ENCODE data around the gene IAH1. TPM values are rescaled to one million over a fixed set of nuclear protein-coding genes. Genes with fewer than 3 reads are reported as not detected.

IAH1 gene
- total and polyA plus RNA-seq, 8 donors: 12.2 to 37.7 (median 17.2) TPM

GRCh38 chr2:9472511-9472910 lies 1.8 kb upstream of the IAH1 start:
- Histone ChIP-seq H3K9me3 (no peaks in the 10 kb centered on the region), H3K4me1 (peaks cover 0 to 8% (median 0%) of the 10 kb centered on the region in 3 donors), H3K36me3 (no peaks in the 10 kb centered on the region), H3K27me3 (no peaks in the 10 kb centered on the region), H3K4me3 (no peak overlapping the region), H3K27ac (no peak overlapping the region)
- no peak for TF ChIP-seq CTCF (IDR thresholded peaks at IDR 0.05)
- no peak for ATAC-seq
- intact Hi-C loops (cut with DNase I): no loop called here
- no peak for DNase-seq
- FAIRE-seq: no peak
- 94 to 99% methylated on average over 9 of the region's 9 CpGs for WGBS, 2 donors

- FAIRE-seq (no peak), DNase-seq (peak; percentile 35 to 62 (median 50)), ATAC-seq (peak; percentile 44 to 68 (median 62))
- Histone ChIP-seq H3K4me1 (peaks cover 0 to 8% (median 0%) of the 10 kb centered on the region in 3 donors), H3K9me3 (no peaks in the 10 kb centered on the region), H3K27ac (peak overlapping the region; percentile 72 to 83 (median 77)), H3K36me3 (no peaks in the 10 kb centered on the region), H3K27me3 (no peaks in the 10 kb centered on the region), H3K4me3 (peak overlapping the region; percentile 53 to 89 (median 78))
- intact Hi-C loops (cut with DNase I): no loop called here
- WGBS, 2 donors: 13% methylated on average over 24 of the region's 24 CpGs
- peak in 2 of 4 donors; percentile 13 for TF ChIP-seq CTCF (IDR thresholded peaks at IDR 0.05)
These were observed 905 bp upstream of the IAH1 start for GRCh38 chr2:9473308-9473984.

- peak overlapping the region; percentile 72 to 83 (median 77) for H3K27ac ChIP-seq
- intact Hi-C loops (cut with DNase I): no loop called here
- H3K4me1 ChIP-seq: peaks cover 0 to 8% (median 0%) of the 10 kb centered on the region in 3 donors
- no peaks in the 10 kb centered on the region for H3K27me3 ChIP-seq
- FAIRE-seq (no peak), DNase-seq (peak in 5 of 6 donors; percentile 28 to 77 (median 45)), ATAC-seq (peak; percentile 24 to 56 (median 53))
- no peak for TF ChIP-seq CTCF (IDR thresholded peaks at IDR 0.05)
- no peaks in the 10 kb centered on the region for H3K36me3 ChIP-seq
- no peaks in the 10 kb centered on the region for H3K9me3 ChIP-seq
- H3K4me3 ChIP-seq: peak overlapping the region; percentile 53 to 89 (median 78)
- 2 to 3% methylated on average over 31 to 39 of the region's 39 CpGs for WGBS, 2 donors
These were observed 378 bp upstream of the IAH1 start for GRCh38 chr2:9473985-9474360.

- ATAC-seq: no peak
- H3K9me3 ChIP-seq: no peaks in the 10 kb centered on the region
- peaks cover 0 to 8% (median 0%) of the 10 kb centered on the region in 3 donors for H3K4me1 ChIP-seq
- TF ChIP-seq CTCF (IDR thresholded peaks at IDR 0.05): no peak
- H3K36me3 ChIP-seq: peaks cover 4 to 23% (median 9%) of the 10 kb centered on the region in 3 donors
- WGBS, 2 donors: 79 to 90% methylated on average over 7 of the region's 7 CpGs
- DNase-seq: no peak
- no peak overlapping the region for H3K27ac ChIP-seq
- intact Hi-C loops (cut with DNase I): no loop called here
- H3K27me3 ChIP-seq: no peaks in the 10 kb centered on the region
- H3K4me3 ChIP-seq: no peak overlapping the region
- no peak for FAIRE-seq
These were observed 3.6 kb downstream of the IAH1 start for GRCh38 chr2:9477914-9478313.

GRCh38 chr2:9478526-9478925 lies 4.2 kb downstream of the IAH1 start:
- H3K4me1 ChIP-seq: peaks cover 0 to 8% (median 0%) of the 10 kb centered on the region in 3 donors
- TF ChIP-seq CTCF (IDR thresholded peaks at IDR 0.05): no peak
- H3K36me3 ChIP-seq: peaks cover 4 to 29% (median 9%) of the 10 kb centered on the region in 3 donors
- H3K4me3 ChIP-seq: no peak overlapping the region
- intact Hi-C loops (cut with DNase I): no loop called here
- no peaks in the 10 kb centered on the region for H3K9me3 ChIP-seq
- DNase-seq (no peak), ATAC-seq (no peak), FAIRE-seq (no peak)
- WGBS, 2 donors: 92 to 97% methylated on average over 3 of the region's 3 CpGs
- H3K27me3 ChIP-seq: no peaks in the 10 kb centered on the region
- no peak overlapping the region for H3K27ac ChIP-seq

Measured in pancreas (tissue), 10 donors.